Astrocyte of the spinal cord (primary cell): ENCODE results near the gene ZCCHC3.

Experiments used
- DNase-seq: peaks from one replicate; pipeline ENCODE4 v3.0.0; 2011; ENCODE audit warnings: low read depth, low spot score
- H3K4me3 ChIP-seq: 2 replicates; pipeline ENCODE4 v1.5.1; 2011; ENCODE audit warnings: low read depth, mild to moderate bottlenecking, low read length, moderate library complexity
- CTCF ChIP-seq: IDR thresholded peaks from 2 replicates; pipeline ENCODE4 v1.5.1; 2012; ENCODE audit warnings: low read depth, mild to moderate bottlenecking, low read length, inconsistent platforms
- in situ Hi-C: cut with HindIII; loops from 2 replicates; pipeline ENCODE4 v1.10.0; 2017; ENCODE audit warnings: low sequenced_read_pairs

ZCCHC3 gene

GRCh38 chr20:324177-325044, 27.0 kb downstream of the ZCCHC3 start:
- in situ Hi-C loops, result no loop called here
- H3K4me3 ChIP-seq, result peak overlapping the region; percentile 70
- peak; percentile 88 for DNase-seq
- TF ChIP-seq CTCF, result peak; percentile 39

- no peak for TF ChIP-seq CTCF
- peak; percentile 94 for DNase-seq
- H3K4me3 ChIP-seq, result peak within 1 kb of the TSS; percentile 82
- in situ Hi-C loops, result no loop called here
Observed at GRCh38 chr20:325045-325888, 27.9 kb downstream of the ZCCHC3 start, which contains the start of gene SOX12. SOX12 (plus strand) TSS chr20:325552; CDS start chr20:325925, 373 bp downstream.

GRCh38 chr20:325889-326644, 28.7 kb downstream of the ZCCHC3 start:
- TF ChIP-seq CTCF, result no peak
- DNase-seq, result peak; percentile 76
- in situ Hi-C loops, result no loop called here
- peak overlapping the region; percentile 82 for H3K4me3 ChIP-seq

GRCh38 chr20:326645-327185, 29.3 kb downstream of the ZCCHC3 start:
- peak overlapping the region; percentile 82 for H3K4me3 ChIP-seq
- DNase-seq, result no peak
- no peak for TF ChIP-seq CTCF
- in situ Hi-C loops, result no loop called here

- no peak for TF ChIP-seq CTCF
- peak overlapping the region; percentile 82 for H3K4me3 ChIP-seq
- in situ Hi-C loops, result no loop called here
- peak; percentile 93 for DNase-seq
Observed at GRCh38 chr20:327186-328026, 30.0 kb downstream of the ZCCHC3 start.
